HepG2 (cell line): ENCODE data around the gene WDR70. TPM values are rescaled to one million over a fixed set of nuclear protein-coding genes. Genes with fewer than 3 reads are reported as not detected.

ENCODE experiments used
- ATAC-seq: fragments of 200-7000 bp; cut with Tn5 transposase; 3 replicates; pipeline ENCODE4 v1.9.1; 2020; ENCODE audit warnings: mild to moderate bottlenecking, moderate library complexity
- BruUV-seq: library from RNA; stranded (reverse); fragments of 400-500 nt; replicated peaks from 2 replicates; lab custom pipeline; 2021; lab: Mats Ljungman, UMichigan
- CTCF ChIA-PET: fragments of 300-600 bp; formaldehyde crosslinking; extraction: SDS; loops from one replicate; lab custom pipeline; 2021; ENCODE audit warnings: low total read pairs, inconsistent platforms, low intra/inter-chr PET ratio; lab: Yijun Ruan, JAX
- POLR2A ChIA-PET: fragments of 350-600 bp; sonication (Branson Sonifier 250); formaldehyde crosslinking; loops from one replicate; lab custom pipeline; 2020; ENCODE audit warnings: antibody characterized with exemption, inconsistent platforms; lab: Yijun Ruan, JAX
- DNase-seq: peaks from one replicate; pipeline ENCODE4 v3.0.0-alpha.2; 2015; ENCODE audit warnings: low spot score
- FAIRE-seq: peaks from 3 replicates; lab custom pipeline; 2011; peaks lifted over from hg19 to GRCh38; lab: Jason Lieb, UNC
- H2AFZ ChIP-seq: one replicate; pipeline ENCODE4 v1.6.1; 2011; ENCODE audit warnings: low read length, inconsistent platforms
- H3K27ac ChIP-seq: fragments of 300-600 bp; 3 replicates; pipeline ENCODE4 v1.8.0; 2011; ENCODE audit warnings: mixed run types, mild to moderate bottlenecking, mixed read lengths, low read length, inconsistent platforms; ENCODE audit not compliant: insufficient read depth; ENCODE audit errors: extremely low read length
- H3K27me3 ChIP-seq, 2 experiments: fragments of 200-600 bp in 1 of 2; 2 replicates in 1 of 2; 3 replicates in 1 of 2; pipeline versions ENCODE4 v1.6.0 to v1.8.0; 2011; ENCODE audit warnings: low read length in 2 of 2, mild to moderate bottlenecking in 2 of 2, moderate library complexity in 2 of 2, inconsistent platforms in 1 of 2; ENCODE audit not compliant: insufficient read depth in 2 of 2, control insufficient read depth in 1 of 2
- H3K36me3 ChIP-seq, 2 experiments: fragments of 200-600 bp in 1 of 2; replicated peaks in 1 of 2; 2 replicates in 1 of 2; 3 replicates in 1 of 2; pipeline versions ENCODE4 v1.5.1 to v1.8.0; 2011; ENCODE audit warnings: low read length in 2 of 2, inconsistent platforms in 1 of 2; ENCODE audit not compliant: insufficient read depth in 2 of 2, control insufficient read depth in 1 of 2
- H3K4me1 ChIP-seq: 2 replicates; pipeline ENCODE4 v1.5.1; 2012; ENCODE audit warnings: low read length, inconsistent platforms; ENCODE audit not compliant: insufficient read depth
- H3K4me2 ChIP-seq: 2 replicates; pipeline ENCODE4 v1.6.0; 2011; ENCODE audit warnings: low read depth, low read length, inconsistent platforms
- H3K4me3 ChIP-seq, 3 experiments: fragments of 200-600 bp in 1 of 3; sonication (generic), shearing (Covaris generic) in 1 of 3; replicated peaks in 1 of 3; 2 replicates each; pipeline ENCODE4 v1.5.1; 2011 to 2016; ENCODE audit warnings: low read length in 3 of 3, inconsistent platforms in 2 of 3, low read depth in 2 of 3, mild to moderate bottlenecking in 2 of 3, control low read depth in 1 of 3, mixed read lengths in 1 of 3; ENCODE audit not compliant: insufficient read depth in 1 of 3
- H3K79me2 ChIP-seq: one replicate; pipeline ENCODE4 v1.6.1; 2011; ENCODE audit warnings: low read length, inconsistent platforms; ENCODE audit not compliant: insufficient read depth
- H3K9ac ChIP-seq: 2 replicates; pipeline ENCODE4 v1.6.0; 2011; ENCODE audit warnings: mild to moderate bottlenecking, low read depth, low read length, inconsistent platforms; ENCODE audit not compliant: insufficient read depth
- H3K9me3 ChIP-seq: 2 replicates; pipeline ENCODE4 v1.5.1; 2012; ENCODE audit warnings: mild to moderate bottlenecking, low read length
- H4K20me1 ChIP-seq: 2 replicates; pipeline ENCODE4 v1.6.0; 2011; ENCODE audit warnings: inconsistent platforms, mild to moderate bottlenecking, low read length, moderate library complexity; ENCODE audit not compliant: insufficient read depth
- CC2D1A ChIP-seq: sonication (generic); formaldehyde crosslinking; IDR thresholded peaks from 2 replicates; pipeline ENCODE4 v1.8.1; 2023; ENCODE audit warnings: mild to moderate bottlenecking, missing genetic modification reagents
- EEA1 ChIP-seq: sonication (generic); formaldehyde crosslinking; IDR thresholded peaks from 2 replicates; pipeline ENCODE4 v1.5.1; 2020; ENCODE audit warnings: mild to moderate bottlenecking, missing genetic modification reagents, borderline replicate concordance
- ISL2 ChIP-seq: sonication (generic); formaldehyde crosslinking; IDR thresholded peaks from 2 replicates; pipeline ENCODE4 v1.5.0; 2020; ENCODE audit warnings: missing genetic modification reagents
- MAZ ChIP-seq, 2 experiments: sonication (generic) in 1 of 2; formaldehyde crosslinking in 1 of 2; IDR thresholded peaks; 2 replicates each; pipeline versions ENCODE4 v1.5.0 to v1.6.1; 2012 to 2020; ENCODE audit warnings: low read depth in 2 of 2, mild to moderate bottlenecking in 2 of 2, borderline replicate concordance in 1 of 2, improper control_type of control experiment in 1 of 2, low read length in 1 of 2, missing genetic modification reagents in 1 of 2, moderate library complexity in 1 of 2
- MTA1 ChIP-seq: sonication (generic); formaldehyde crosslinking; IDR thresholded peaks from 2 replicates; pipeline ENCODE4 v1.4.0; 2020; ENCODE audit warnings: missing genetic modification reagents, mild to moderate bottlenecking, borderline replicate concordance
- POLR2G ChIP-seq: fragments of 200-400 bp; formaldehyde crosslinking; IDR thresholded peaks from 2 replicates; pipeline ENCODE4 v1.6.1; 2018; ENCODE audit warnings: mild to moderate bottlenecking, low read depth, low read length, moderate library complexity
- SOX6 ChIP-seq, 2 experiments: fragments of 450-650 bp in 1 of 2; sonication (generic) in 1 of 2; formaldehyde crosslinking in 1 of 2; IDR thresholded peaks; 2 replicates each; pipeline versions ENCODE4 v1.4.0 to v1.6.1; 2017 to 2020; ENCODE audit warnings: antibody characterized with exemption in 1 of 2, mild to moderate bottlenecking in 1 of 2, missing genetic modification reagents in 1 of 2
- TAF1 ChIP-seq: sonication (generic); formaldehyde crosslinking; IDR thresholded peaks from 2 replicates; pipeline ENCODE4 v1.4.0; 2020; ENCODE audit warnings: missing genetic modification reagents
- ZC3H4 ChIP-seq: sonication (generic); formaldehyde crosslinking; IDR thresholded peaks from 2 replicates; pipeline ENCODE4 v1.4.0; 2020; ENCODE audit warnings: missing genetic modification reagents, borderline replicate concordance
- ZNF180 ChIP-seq: sonication (generic); formaldehyde crosslinking; IDR thresholded peaks from 2 replicates; pipeline ENCODE4 v1.4.0; 2020; ENCODE audit warnings: low read depth, missing genetic modification reagents, borderline replicate concordance
- ZNF260 ChIP-seq: sonication (generic); formaldehyde crosslinking; IDR thresholded peaks from 2 replicates; pipeline ENCODE4 v1.4.0; 2020; ENCODE audit warnings: missing genetic modification reagents, low read depth, mild to moderate bottlenecking, borderline replicate concordance
- ZNF264 ChIP-seq: sonication (generic); formaldehyde crosslinking; IDR thresholded peaks from 2 replicates; pipeline ENCODE4 v1.4.0; 2020; ENCODE audit warnings: missing genetic modification reagents
- ZNF431 ChIP-seq: sonication (generic); formaldehyde crosslinking; IDR thresholded peaks from 2 replicates; pipeline ENCODE4 v1.9.0; 2022; ENCODE audit warnings: missing genetic modification reagents, low read depth, mild to moderate bottlenecking, borderline replicate concordance
- ZSCAN20 ChIP-seq: sonication (generic); formaldehyde crosslinking; IDR thresholded peaks from 2 replicates; pipeline ENCODE4 v1.4.0; 2020; ENCODE audit warnings: missing genetic modification reagents, mild to moderate bottlenecking, borderline replicate concordance
- ZUFSP ChIP-seq: sonication (generic); formaldehyde crosslinking; IDR thresholded peaks from 2 replicates; pipeline ENCODE4 v1.9.0; 2021; ENCODE audit warnings: missing genetic modification reagents, mild to moderate bottlenecking, borderline replicate concordance
- WGBS: methylation state at CpG from one replicate; pipeline ENCODE4 v1.1.6; 2017; ENCODE audit warnings: low lambda C conversion rate; 5-methylcytosine and 5-hydroxymethylcytosine counted together
- in situ Hi-C: cut with HindIII; loops from 2 replicates; pipeline ENCODE4 v1.10.0; 2017; ENCODE audit warnings: low pct_unique_long_range_greater_than_20kb; ENCODE audit not compliant: extremely low pct_ligation_motif_present
- intact Hi-C: fragments of 100-400 bp; cut with micrococcal nuclease; formaldehyde crosslinking; loops from one replicate; pipeline ENCODE4 v1.10.0; 2022; ENCODE audit not compliant: unreplicated experiment
- polyA plus RNA-seq, 8 experiments: library from polyadenylated mRNA; depleted of rRNA in 3 of 8; stranded (reverse) in 7 of 8; unstranded in 1 of 8; fragments of >200 nt; fragmentation: Illumina TruSeq in 4 of 8; extraction: Trizol in 4 of 8; gene quantifications; 2 replicates each; pipeline versions ENCODE4 v1.2.1 to v1.2.3, GENCODE V29; 2011 to 2016; ENCODE audit warnings: low read depth in 4 of 8, missing spikeins in 1 of 8, mixed read lengths in 1 of 8; ENCODE audit not compliant: insufficient read depth in 1 of 8
- total RNA-seq, 5 experiments: library from RNA; depleted of rRNA; stranded (reverse); fragments of >200 nt; fragmentation: Illumina TruSeq; extraction: Trizol; gene quantifications; 2 replicates each; pipeline ENCODE4 v1.2.3, GENCODE V29; 2016; ENCODE audit warnings: low read depth in 1 of 5
- TF ChIP-seq, protein P1 (sequence below): sonication (generic); formaldehyde crosslinking; IDR thresholded peaks from 2 replicates; pipeline ENCODE4 v1.8.0; 2022; ENCODE audit warnings: mild to moderate bottlenecking, missing genetic modification reagents; ENCODE audit not compliant: insufficient replicate concordance
- TF ChIP-seq, protein P2 (sequence below): sonication (generic); formaldehyde crosslinking; IDR thresholded peaks from 2 replicates; pipeline ENCODE4 v1.5.1; 2020; ENCODE audit warnings: missing genetic modification reagents, mild to moderate bottlenecking, borderline replicate concordance

Gene WDR70
- total and polyA plus RNA-seq, 2 of the 13 experiments (the other 11 are each of a cell fraction or from before 2014, with no cell fraction given), result 14.6 to 30.6 TPM

DNA sequence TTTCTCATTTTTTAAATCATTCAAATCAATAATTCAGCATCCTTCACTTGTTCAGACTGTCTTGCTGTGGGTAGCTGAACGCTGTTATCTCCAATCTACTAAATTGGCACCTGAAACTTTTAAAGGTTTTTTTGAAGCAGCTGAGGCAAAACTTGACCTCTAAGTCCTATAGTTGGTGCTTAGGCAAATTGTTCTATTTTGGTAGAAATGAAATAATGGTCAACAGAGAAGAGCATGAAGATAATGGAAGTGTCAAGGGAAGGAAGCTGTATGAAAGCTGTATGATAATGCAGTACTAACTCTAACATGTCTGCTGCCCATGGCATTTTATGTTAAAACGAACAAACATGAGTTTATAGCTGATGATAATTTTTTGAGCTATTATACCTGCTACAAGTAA is 322.8 kb downstream of the WDR70 start:
- Histone ChIP-seq H3K27ac (no peak overlapping the region), H3K4me1 (no peaks in the 10 kb centered on the region), H3K4me2 (no peak overlapping the region), H3K27me3 (no peaks in the 10 kb centered on the region), H3K36me3 (peaks cover 0 to 2% of the 10 kb centered on the region in 2 experiments; a peak in 1 of 5 replicates), H3K9me3 (no peaks in the 10 kb centered on the region), H2AFZ (no peak overlapping the region), H3K4me3 (no peak overlapping the region), H4K20me1 (no peaks in the 10 kb centered on the region), H3K79me2 (no peaks in the 10 kb centered on the region), H3K9ac (no peak overlapping the region)
- ChIA-PET CTCF (no interaction called here), POLR2A (no interaction called here)
- in situ Hi-C loops (no loop called here), intact Hi-C loops (no loop called here)
- no TSS peak for BruUV-seq
- FAIRE-seq (no peak), DNase-seq (no peak), ATAC-seq (no peak)
- whole genome bisulfite sequencing, result 50% methylated on average over 2 of the region's 2 CpGs
- TF ChIP-seq CC2D1A (CRISPR knock-in tag) (no peak), EEA1 (CRISPR knock-in tag) (no peak), TAF1 (CRISPR knock-in tag) (no peak), ZSCAN20 (CRISPR knock-in tag) (no peak), ISL2 (no peak), SOX6 (IDR thresholded peaks at IDR 0.05) (no peak), SOX6 (CRISPR knock-in tag; IDR thresholded peaks at IDR 0.05) (no peak), POLR2G (no peak), ZNF431 (no peak), ZUFSP (CRISPR knock-in tag) (no peak), ZNF260 (CRISPR knock-in tag) (no peak), MAZ (IDR thresholded peaks at IDR 0.05; ENCODE audit: borderline replicate concordance, low read depth, low read length) (no peak), MAZ (CRISPR knock-in tag; IDR thresholded peaks at IDR 0.05; ENCODE audit: low read depth) (no peak), ZC3H4 (CRISPR knock-in tag) (no peak), ZNF264 (CRISPR knock-in tag) (no peak), ZNF180 (no peak), MTA1 (no peak)
- TF ChIP-seq, protein P1, sequence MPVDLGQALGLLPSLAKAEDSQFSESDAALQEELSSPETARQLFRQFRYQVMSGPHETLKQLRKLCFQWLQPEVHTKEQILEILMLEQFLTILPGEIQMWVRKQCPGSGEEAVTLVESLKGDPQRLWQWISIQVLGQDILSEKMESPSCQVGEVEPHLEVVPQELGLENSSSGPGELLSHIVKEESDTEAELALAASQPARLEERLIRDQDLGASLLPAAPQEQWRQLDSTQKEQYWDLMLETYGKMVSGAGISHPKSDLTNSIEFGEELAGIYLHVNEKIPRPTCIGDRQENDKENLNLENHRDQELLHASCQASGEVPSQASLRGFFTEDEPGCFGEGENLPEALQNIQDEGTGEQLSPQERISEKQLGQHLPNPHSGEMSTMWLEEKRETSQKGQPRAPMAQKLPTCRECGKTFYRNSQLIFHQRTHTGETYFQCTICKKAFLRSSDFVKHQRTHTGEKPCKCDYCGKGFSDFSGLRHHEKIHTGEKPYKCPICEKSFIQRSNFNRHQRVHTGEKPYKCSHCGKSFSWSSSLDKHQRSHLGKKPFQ (CRISPR knock-in tag), result no peak
- TF ChIP-seq, protein P2, sequence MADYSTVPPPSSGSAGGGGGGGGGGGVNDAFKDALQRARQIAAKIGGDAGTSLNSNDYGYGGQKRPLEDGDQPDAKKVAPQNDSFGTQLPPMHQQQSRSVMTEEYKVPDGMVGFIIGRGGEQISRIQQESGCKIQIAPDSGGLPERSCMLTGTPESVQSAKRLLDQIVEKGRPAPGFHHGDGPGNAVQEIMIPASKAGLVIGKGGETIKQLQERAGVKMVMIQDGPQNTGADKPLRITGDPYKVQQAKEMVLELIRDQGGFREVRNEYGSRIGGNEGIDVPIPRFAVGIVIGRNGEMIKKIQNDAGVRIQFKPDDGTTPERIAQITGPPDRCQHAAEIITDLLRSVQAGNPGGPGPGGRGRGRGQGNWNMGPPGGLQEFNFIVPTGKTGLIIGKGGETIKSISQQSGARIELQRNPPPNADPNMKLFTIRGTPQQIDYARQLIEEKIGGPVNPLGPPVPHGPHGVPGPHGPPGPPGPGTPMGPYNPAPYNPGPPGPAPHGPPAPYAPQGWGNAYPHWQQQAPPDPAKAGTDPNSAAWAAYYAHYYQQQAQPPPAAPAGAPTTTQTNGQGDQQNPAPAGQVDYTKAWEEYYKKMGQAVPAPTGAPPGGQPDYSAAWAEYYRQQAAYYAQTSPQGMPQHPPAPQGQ (CRISPR knock-in tag), result no peak
